Sigmoid colon (tissue), 7 donors: Measurements from ENCODE around the gene PXK. TPM values are rescaled to one million over a fixed set of nuclear protein-coding genes. Genes with fewer than 3 reads are reported as not detected.
A peak's percentile ranks its signal among the peaks of the same experiment; 100 is the strongest.

Source experiments
- DNase-seq: peaks from one replicate; pipeline ENCODE4 v3.0.0-alpha.2; 2019
- H3K27ac ChIP-seq, 4 donors: fragments of 200-600 bp; sonication (generic); one replicate each; pipeline ENCODE4 v1.5.1; 2016 to 2019; ENCODE audit warnings: mild to moderate bottlenecking in 1 of 4
- H3K27me3 ChIP-seq, 3 donors: fragments of 200-600 bp; sonication (generic); one replicate each; pipeline ENCODE4 v1.5.1; 2019; ENCODE audit warnings: mild to moderate bottlenecking in 1 of 3
- H3K36me3 ChIP-seq, 4 donors: fragments of 200-600 bp; sonication (generic); one replicate each; pipeline ENCODE4 v1.5.1; 2016 to 2019
- H3K4me1 ChIP-seq, 4 donors: fragments of 200-600 bp; sonication (generic); one replicate each; pipeline ENCODE4 v1.5.1; 2017 to 2019
- H3K4me3 ChIP-seq, 4 donors: fragments of 200-600 bp; sonication (generic); one replicate each; pipeline ENCODE4 v1.5.1; 2017 to 2019; ENCODE audit warnings: mild to moderate bottlenecking in 2 of 4, moderate library complexity in 1 of 4
- H3K9me3 ChIP-seq, 4 donors: fragments of 200-600 bp in 3 of 4; sonication (generic) in 3 of 4; one replicate each; pipeline versions ENCODE4 v1.5.1 to v1.6.1; 2013 to 2019
- CTCF ChIP-seq, 4 experiments: fragments of 450-650 bp in 3 of 4; fragments of 200-600 bp in 1 of 4; IDR thresholded peaks; one replicate each; pipeline ENCODE4 v1.5.1; 2016 to 2019; ENCODE audit warnings: antibody characterized with exemption in 4 of 4, mild to moderate bottlenecking in 3 of 4, moderate library complexity in 2 of 4
- EP300 ChIP-seq, 4 donors: sonication (generic); formaldehyde crosslinking; IDR thresholded peaks; one replicate each; pipeline ENCODE4 v1.6.1; 2017; ENCODE audit warnings: antibody characterized with exemption in 4 of 4
- POLR2A ChIP-seq, 2 donors: fragments of 450-650 bp; IDR thresholded peaks; one replicate each; pipeline ENCODE4 v1.6.1; 2016; ENCODE audit warnings: antibody characterized with exemption in 2 of 2, mild to moderate bottlenecking in 2 of 2, moderate library complexity in 2 of 2
- POLR2AphosphoS5 ChIP-seq, 4 donors: sonication (generic); formaldehyde crosslinking; IDR thresholded peaks; one replicate each; pipeline ENCODE4 v1.6.1; 2017; ENCODE audit warnings: antibody characterized with exemption in 4 of 4
- WGBS, 2 donors: extraction: QIAGEN DNeasy Blood & Tissue Kit; methylation state at CpG; one replicate each; pipeline ENCODE4 v1.1.7; 2013; 5-methylcytosine and 5-hydroxymethylcytosine counted together
- intact Hi-C: fragments of 100-400 bp; cut with DNase I; formaldehyde crosslinking; loops from one replicate; pipeline ENCODE4 v1.15.1; 2023
- polyA plus RNA-seq, 3 donors: library from polyadenylated mRNA; stranded (reverse); fragments of 200-250 nt; gene quantifications; one replicate each; pipeline ENCODE4 v1.2.3, GENCODE V29; 2013
- total RNA-seq, 4 donors: library from RNA; depleted of rRNA; stranded (reverse); fragments of >200 nt; gene quantifications; one replicate each; pipeline ENCODE4 v1.1.0, GENCODE V29; 2016
- donor health status: healthy with polysubstance abuse.
- donor health status: Bipolar disorder and iron deficiency.
- donor health status: healthy.

Gene PXK
- total and polyA plus RNA-seq, 7 donors, result 6.9 to 58.7 (median 30.3) TPM

- H3K9me3 ChIP-seq, result no peaks in the 10 kb centered on the region
- peaks cover 0 to 45% (median 35%) of the 10 kb centered on the region in 4 donors for H3K4me1 ChIP-seq
- 71 to 91% methylated on average over 3 of the region's 3 CpGs for WGBS, 2 donors
- no peak overlapping the region for H3K4me3 ChIP-seq
- H3K27ac ChIP-seq, result no peak overlapping the region
- TF ChIP-seq POLR2A (IDR thresholded peaks at IDR 0.05) (no peak), EP300 (IDR thresholded peaks at IDR 0.05) (no peak), POLR2AphosphoS5 (IDR thresholded peaks at IDR 0.05) (no peak), CTCF (IDR thresholded peaks at IDR 0.05) (no peak)
- intact Hi-C loops, result no loop called here
- H3K27me3 ChIP-seq, result no peaks in the 10 kb centered on the region
- DNase-seq, result no peak
- H3K36me3 ChIP-seq, result no peaks in the 10 kb centered on the region
Observed at GRCh38 chr3:58351920-58352319, 19.2 kb downstream of the PXK start.

- H3K27ac ChIP-seq, result no peak overlapping the region
- 86 to 90% methylated on average over 6 of the region's 6 CpGs for WGBS, 2 donors
- no peak for TF ChIP-seq POLR2AphosphoS5 (IDR thresholded peaks at IDR 0.05)
- TF ChIP-seq POLR2A (IDR thresholded peaks at IDR 0.05), result no peak
- no peak for TF ChIP-seq CTCF (IDR thresholded peaks at IDR 0.05)
- no peak for TF ChIP-seq EP300 (IDR thresholded peaks at IDR 0.05)
Observed at GRCh38 chr3:58352626-58353025, 19.9 kb downstream of the PXK start.

GRCh38 chr3:58353722-58354553, 21.2 kb downstream of the PXK start:
- DNase-seq, result no peak
- TF ChIP-seq POLR2AphosphoS5 (IDR thresholded peaks at IDR 0.05) (no peak), EP300 (IDR thresholded peaks at IDR 0.05) (no peak), CTCF (IDR thresholded peaks at IDR 0.05) (no peak), POLR2A (IDR thresholded peaks at IDR 0.05) (no peak)
- Histone ChIP-seq H3K4me1 (peaks cover 0 to 61% (median 42%) of the 10 kb centered on the region in 4 donors), H3K27me3 (no peaks in the 10 kb centered on the region), H3K36me3 (no peaks in the 10 kb centered on the region), H3K27ac (no peak overlapping the region), H3K9me3 (no peaks in the 10 kb centered on the region), H3K4me3 (no peak overlapping the region)
- intact Hi-C loops, result no loop called here
- 67 to 85% methylated on average over 8 of the region's 8 CpGs for WGBS, 2 donors

More at GRCh38 chr3:58352626-58353025, 19.9 kb downstream of the PXK start:
- Histone ChIP-seq H3K9me3 (no peaks in the 10 kb centered on the region), H3K27me3 (no peaks in the 10 kb centered on the region), H3K4me1 (peaks cover 0 to 52% (median 37%) of the 10 kb centered on the region in 4 donors), H3K4me3 (no peak overlapping the region), H3K36me3 (no peaks in the 10 kb centered on the region)
- intact Hi-C loops, result no loop called here
- DNase-seq, result no peak

GRCh38 chr3:58355179-58355578, 22.5 kb downstream of the PXK start:
- Histone ChIP-seq H3K9me3 (no peaks in the 10 kb centered on the region), H3K4me3 (no peak overlapping the region), H3K27ac (peak overlapping the region in 2 of 4 donors; percentile 65 to 75), H3K27me3 (no peaks in the 10 kb centered on the region), H3K36me3 (no peaks in the 10 kb centered on the region), H3K4me1 (peaks cover 0 to 67% (median 47%) of the 10 kb centered on the region in 4 donors)
- intact Hi-C loops, result no loop called here
- no peak for TF ChIP-seq POLR2AphosphoS5 (IDR thresholded peaks at IDR 0.05)
- TF ChIP-seq POLR2A (IDR thresholded peaks at IDR 0.05), result no peak
- TF ChIP-seq EP300 (IDR thresholded peaks at IDR 0.05), result no peak
- TF ChIP-seq CTCF (IDR thresholded peaks at IDR 0.05), result no peak
- no peak for DNase-seq
- 73 to 88% methylated on average over 8 of the region's 8 CpGs for WGBS, 2 donors
